Esophagus muscularis mucosa (tissue), 4 donors: ENCODE results near the gene ADGRV1. TPM values are rescaled to one million over a fixed set of nuclear protein-coding genes. Genes with fewer than 3 reads are reported as not detected.

Experiments
- DNase-seq: peaks from one replicate; pipeline ENCODE4 v3.0.0-alpha.2; 2017; ENCODE audit errors: extremely low spot score
- H3K27ac ChIP-seq, 4 donors: fragments of 200-600 bp; sonication (generic); replicated peaks in 1 of 4; 1 replicate in 3 of 4; 2 replicates in 1 of 4; pipeline ENCODE4 v1.5.1; 2016 to 2019; ENCODE audit warnings: mild to moderate bottlenecking in 1 of 4
- H3K27me3 ChIP-seq, 4 donors: fragments of 200-600 bp; sonication (generic); one replicate each; pipeline versions ENCODE4 v1.5.1 to v1.6.0; 2016 to 2019
- H3K36me3 ChIP-seq, 4 donors: fragments of 200-600 bp; sonication (generic); one replicate each; pipeline ENCODE4 v1.5.1; 2016 to 2019
- H3K4me1 ChIP-seq, 4 donors: fragments of 200-600 bp; sonication (generic); one replicate each; pipeline ENCODE4 v1.5.1; 2016 to 2019
- H3K4me3 ChIP-seq, 4 donors: fragments of 200-600 bp; sonication (generic); 1 replicate in 2 of 4; 2 replicates in 2 of 4; pipeline ENCODE4 v1.5.1; 2016 to 2019; ENCODE audit warnings: mild to moderate bottlenecking in 4 of 4, moderate library complexity in 1 of 4
- H3K9me3 ChIP-seq, 4 donors: fragments of 200-600 bp; sonication (generic); 1 replicate in 3 of 4; 2 replicates in 1 of 4; pipeline ENCODE4 v1.5.1; 2016 to 2019
- EP300 ChIP-seq: sonication (generic); formaldehyde crosslinking; IDR thresholded peaks from one replicate; pipeline ENCODE4 v1.6.1; 2017; ENCODE audit warnings: antibody characterized with exemption
- POLR2A ChIP-seq: fragments of 450-650 bp; IDR thresholded peaks from one replicate; pipeline ENCODE4 v1.6.1; 2017; ENCODE audit warnings: antibody characterized with exemption, moderate library complexity, mild to moderate bottlenecking, low read depth
- POLR2AphosphoS5 ChIP-seq, 2 donors: sonication (generic); formaldehyde crosslinking; IDR thresholded peaks; one replicate each; pipeline ENCODE4 v1.6.1; 2017; ENCODE audit warnings: antibody characterized with exemption in 2 of 2
- WGBS: methylation state at CpG from one replicate; pipeline ENCODE4 v1.1.5; 2018; 5-methylcytosine and 5-hydroxymethylcytosine counted together
- intact Hi-C: fragments of 100-400 bp; cut with DNase I; formaldehyde crosslinking; loops from one replicate; pipeline ENCODE4 v1.15.1; 2023
- total RNA-seq, 4 donors: library from RNA; depleted of rRNA; stranded (reverse); fragments of >200 nt; gene quantifications; one replicate each; pipeline versions ENCODE4 v1.1.0 to v1.2.1, GENCODE V29; 2016
- TF ChIP-seq, protein P1 (sequence below), 3 experiments: fragments of 200-600 bp in 2 of 3; fragments of 450-650 bp in 1 of 3; sonication (generic) in 2 of 3; IDR thresholded peaks; one replicate each; pipeline ENCODE4 v1.5.1; 2017 to 2019; ENCODE audit warnings: antibody characterized with exemption in 3 of 3, mild to moderate bottlenecking in 2 of 3, moderate library complexity in 1 of 3

The ADGRV1 gene
- total RNA-seq, 4 donors from 2014 or later: 0.42 to 1.4 (median 0.54) TPM

- no peak overlapping the region for H3K4me3 ChIP-seq
- H3K36me3 ChIP-seq: no peaks in the 10 kb centered on the region
- DNase-seq: no peak
- no peaks in the 10 kb centered on the region for H3K27me3 ChIP-seq
- no peaks in the 10 kb centered on the region for H3K9me3 ChIP-seq
- WGBS: 94% methylated on average over 5 of the region's 5 CpGs
- TF ChIP-seq POLR2A (no peak), POLR2AphosphoS5 (IDR thresholded peaks at IDR 0.05) (no peak), EP300 (no peak)
- TF ChIP-seq, protein P1, sequence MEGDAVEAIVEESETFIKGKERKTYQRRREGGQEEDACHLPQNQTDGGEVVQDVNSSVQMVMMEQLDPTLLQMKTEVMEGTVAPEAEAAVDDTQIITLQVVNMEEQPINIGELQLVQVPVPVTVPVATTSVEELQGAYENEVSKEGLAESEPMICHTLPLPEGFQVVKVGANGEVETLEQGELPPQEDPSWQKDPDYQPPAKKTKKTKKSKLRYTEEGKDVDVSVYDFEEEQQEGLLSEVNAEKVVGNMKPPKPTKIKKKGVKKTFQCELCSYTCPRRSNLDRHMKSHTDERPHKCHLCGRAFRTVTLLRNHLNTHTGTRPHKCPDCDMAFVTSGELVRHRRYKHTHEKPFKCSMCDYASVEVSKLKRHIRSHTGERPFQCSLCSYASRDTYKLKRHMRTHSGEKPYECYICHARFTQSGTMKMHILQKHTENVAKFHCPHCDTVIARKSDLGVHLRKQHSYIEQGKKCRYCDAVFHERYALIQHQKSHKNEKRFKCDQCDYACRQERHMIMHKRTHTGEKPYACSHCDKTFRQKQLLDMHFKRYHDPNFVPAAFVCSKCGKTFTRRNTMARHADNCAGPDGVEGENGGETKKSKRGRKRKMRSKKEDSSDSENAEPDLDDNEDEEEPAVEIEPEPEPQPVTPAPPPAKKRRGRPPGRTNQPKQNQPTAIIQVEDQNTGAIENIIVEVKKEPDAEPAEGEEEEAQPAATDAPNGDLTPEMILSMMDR (IDR thresholded peaks at IDR 0.05): no peak
- intact Hi-C loops: loop anchor here (2.0 to 10.0 kb wide), 3 partner anchors 291 to 451 kb away; no protein-coding TSS in a partner anchor
- H3K27ac ChIP-seq: no peak overlapping the region
- peaks cover 6 to 27% (median 15%) of the 10 kb centered on the region in 4 donors for H3K4me1 ChIP-seq
These were observed 375.6 kb downstream of the ADGRV1 start for GRCh38 chr5:90934091-90934719.

DNA sequence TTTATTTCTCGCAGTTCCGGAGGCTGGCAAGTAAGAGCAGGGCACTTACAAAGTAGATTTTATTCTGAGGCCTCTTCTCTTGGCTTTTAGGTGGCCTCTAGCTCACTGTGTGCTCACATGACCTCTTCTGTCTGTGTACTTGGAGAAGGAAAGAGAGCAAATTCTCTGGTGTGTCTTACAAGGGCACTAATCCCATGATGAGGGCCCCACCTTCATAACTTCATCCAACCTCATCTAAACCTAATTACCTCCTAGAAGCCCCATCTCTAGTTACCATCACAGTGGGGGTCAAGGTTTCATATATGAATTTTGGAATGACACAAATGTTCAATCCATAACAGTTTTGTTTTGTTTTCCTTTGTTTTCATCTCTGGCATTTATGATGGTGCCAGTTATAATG lies 376.1 kb downstream of the ADGRV1 start:
- no peaks in the 10 kb centered on the region for H3K9me3 ChIP-seq
- no peaks in the 10 kb centered on the region for H3K36me3 ChIP-seq
- no peak overlapping the region for H3K4me3 ChIP-seq
- 100% methylated on average over 2 of the region's 2 CpGs for WGBS
- H3K4me1 ChIP-seq: peaks cover 6 to 33% (median 20%) of the 10 kb centered on the region in 4 donors
- no peak for TF ChIP-seq POLR2A
- TF ChIP-seq, protein P1 (IDR thresholded peaks at IDR 0.05): no peak
- no peak for TF ChIP-seq EP300
- no peak for TF ChIP-seq POLR2AphosphoS5 (IDR thresholded peaks at IDR 0.05)
- intact Hi-C loops: loop anchor here (2.0 to 10.0 kb wide), 3 partner anchors 290 to 450 kb away; no protein-coding TSS in a partner anchor
- H3K27ac ChIP-seq: no peak overlapping the region
- no peak for DNase-seq
- no peaks in the 10 kb centered on the region for H3K27me3 ChIP-seq

DNA sequence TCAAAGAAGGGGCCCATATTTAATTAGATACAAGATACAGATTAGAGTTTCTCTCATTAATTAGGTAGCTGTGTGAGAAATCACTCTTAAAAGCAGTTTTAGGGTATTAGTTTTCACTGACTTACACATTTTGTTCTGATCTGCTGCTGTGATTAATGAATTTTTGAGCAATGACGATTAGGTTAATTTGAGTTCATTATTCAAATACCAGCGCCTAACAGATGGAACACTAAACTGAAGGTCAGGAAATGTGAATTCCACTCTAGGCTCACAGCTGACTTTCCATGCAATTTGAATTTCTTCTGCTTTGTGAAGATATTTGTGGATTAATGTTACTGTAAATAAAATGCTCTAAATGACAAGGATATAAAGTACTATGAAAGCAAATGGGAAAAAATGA lies 380.6 kb downstream of the ADGRV1 start:
- intact Hi-C loops: loop anchor here (10.0 kb wide), 2 partner anchors 286 to 376 kb away; no protein-coding TSS in a partner anchor
- TF ChIP-seq POLR2AphosphoS5 (IDR thresholded peaks at IDR 0.05): no peak
- TF ChIP-seq EP300: no peak
- no peak for TF ChIP-seq POLR2A
- TF ChIP-seq, protein P1 (IDR thresholded peaks at IDR 0.05): no peak
- Histone ChIP-seq H3K27me3 (no peaks in the 10 kb centered on the region), H3K27ac (peak overlapping the region in 3 of 4 donors; percentile 21 to 38 (median 38)), H3K36me3 (no peaks in the 10 kb centered on the region), H3K4me3 (no peak overlapping the region), H3K9me3 (no peaks in the 10 kb centered on the region), H3K4me1 (peaks cover 0 to 31% (median 29%) of the 10 kb centered on the region in 4 donors)
- 48% methylated on average over 2 of the region's 2 CpGs for WGBS
- DNase-seq: no peak

- TF ChIP-seq POLR2AphosphoS5 (IDR thresholded peaks at IDR 0.05) (peak in 1 of 2 donors; percentile 44), POLR2A (no peak)
- TF ChIP-seq, protein P1 (IDR thresholded peaks at IDR 0.05): no peak
- Histone ChIP-seq H3K27ac (peak overlapping the region; percentile 21 to 50 (median 38)), H3K36me3 (no peaks in the 10 kb centered on the region), H3K9me3 (no peaks in the 10 kb centered on the region), H3K27me3 (no peaks in the 10 kb centered on the region), H3K4me3 (no peak overlapping the region), H3K4me1 (peaks cover 0 to 31% (median 29%) of the 10 kb centered on the region in 4 donors)
- 10% methylated on average over 1 of the region's 1 CpG for WGBS
- intact Hi-C loops: no loop called here
- DNase-seq: no peak
These were observed 381.8 kb downstream of the ADGRV1 start for GRCh38 chr5:90940227-90940995.
